ENCODE measurements around the gene ODC1.
"Not testable (repeated sequence)": the region's sequence is repeated elsewhere in the genome, so short reads cannot be mapped to it uniquely, and the experiment has no call there.

The ODC1 gene

GRCh38 chr2:10467401-10467800 is 19.3 kb upstream of the ODC1 start:
- Histone ChIP-seq H3K27ac (ENCODE audit: low read length) (no peak overlapping the region), H3K4me3 (ENCODE audit: low read length in 2 of 2) (no peak overlapping the region), H3K9ac (ENCODE audit: low read length in 2 of 2) (no peak overlapping the region), H3K9me3 (ENCODE audit: control insufficient read depth in 2 of 2, low read length in 2 of 2) (no peaks in the 10 kb centered on the region), H3K4me1 (ENCODE audit: control insufficient read depth, insufficient read depth, low read length) (no peaks in the 10 kb centered on the region), H3K36me3 (ENCODE audit: control insufficient read depth in 2 of 2, insufficient read depth in 2 of 2, low read length in 2 of 2) (no peaks in the 10 kb centered on the region), H3K27me3 (ENCODE audit: control insufficient read depth in 1 of 2, insufficient read depth in 2 of 2, low read length in 2 of 2) (no peaks in the 10 kb centered on the region)

DNA sequence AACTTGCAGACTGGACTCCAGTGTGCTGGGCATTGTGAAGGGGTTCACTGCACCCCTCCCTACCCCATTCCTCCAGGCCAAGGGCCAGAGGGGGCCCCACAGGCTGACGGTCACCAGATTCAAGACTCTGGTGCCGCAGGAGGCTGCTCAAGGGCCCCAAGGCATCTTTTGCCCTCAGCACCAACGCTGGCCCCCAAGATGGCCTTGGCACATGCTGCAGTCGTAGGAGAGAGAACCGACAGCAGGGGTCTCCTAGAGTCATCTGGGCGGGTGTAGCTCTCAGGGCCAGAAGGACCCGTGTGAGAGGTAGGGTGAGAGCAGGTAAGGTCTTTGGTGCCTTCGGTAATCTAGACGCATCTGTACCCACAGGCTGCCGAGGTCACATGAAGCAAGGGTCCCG is 18.7 kb upstream of the ODC1 start:
- Histone ChIP-seq H3K9me3 (ENCODE audit: control insufficient read depth in 2 of 2, low read length in 2 of 2) (no peaks in the 10 kb centered on the region), H3K27ac (ENCODE audit: low read length) (no peak overlapping the region), H3K4me1 (ENCODE audit: control insufficient read depth, insufficient read depth, low read length) (no peaks in the 10 kb centered on the region), H3K9ac (ENCODE audit: low read length in 2 of 2) (no peak overlapping the region), H3K36me3 (ENCODE audit: control insufficient read depth in 2 of 2, insufficient read depth in 2 of 2, low read length in 2 of 2) (no peaks in the 10 kb centered on the region), H3K4me3 (ENCODE audit: low read length in 2 of 2) (no peak overlapping the region), H3K27me3 (ENCODE audit: control insufficient read depth in 1 of 2, insufficient read depth in 2 of 2, low read length in 2 of 2) (no peaks in the 10 kb centered on the region)

GRCh38 chr2:10465910-10466309 is 17.8 kb upstream of the ODC1 start:
- H3K36me3 ChIP-seq (ENCODE audit: control insufficient read depth in 2 of 2, insufficient read depth in 2 of 2, low read length in 2 of 2), result no peaks in the 10 kb centered on the region
- no peak overlapping the region for H3K27ac ChIP-seq (ENCODE audit: low read length)
- H3K9me3 ChIP-seq (ENCODE audit: control insufficient read depth in 2 of 2, low read length in 2 of 2), result no peaks in the 10 kb centered on the region

DNA sequence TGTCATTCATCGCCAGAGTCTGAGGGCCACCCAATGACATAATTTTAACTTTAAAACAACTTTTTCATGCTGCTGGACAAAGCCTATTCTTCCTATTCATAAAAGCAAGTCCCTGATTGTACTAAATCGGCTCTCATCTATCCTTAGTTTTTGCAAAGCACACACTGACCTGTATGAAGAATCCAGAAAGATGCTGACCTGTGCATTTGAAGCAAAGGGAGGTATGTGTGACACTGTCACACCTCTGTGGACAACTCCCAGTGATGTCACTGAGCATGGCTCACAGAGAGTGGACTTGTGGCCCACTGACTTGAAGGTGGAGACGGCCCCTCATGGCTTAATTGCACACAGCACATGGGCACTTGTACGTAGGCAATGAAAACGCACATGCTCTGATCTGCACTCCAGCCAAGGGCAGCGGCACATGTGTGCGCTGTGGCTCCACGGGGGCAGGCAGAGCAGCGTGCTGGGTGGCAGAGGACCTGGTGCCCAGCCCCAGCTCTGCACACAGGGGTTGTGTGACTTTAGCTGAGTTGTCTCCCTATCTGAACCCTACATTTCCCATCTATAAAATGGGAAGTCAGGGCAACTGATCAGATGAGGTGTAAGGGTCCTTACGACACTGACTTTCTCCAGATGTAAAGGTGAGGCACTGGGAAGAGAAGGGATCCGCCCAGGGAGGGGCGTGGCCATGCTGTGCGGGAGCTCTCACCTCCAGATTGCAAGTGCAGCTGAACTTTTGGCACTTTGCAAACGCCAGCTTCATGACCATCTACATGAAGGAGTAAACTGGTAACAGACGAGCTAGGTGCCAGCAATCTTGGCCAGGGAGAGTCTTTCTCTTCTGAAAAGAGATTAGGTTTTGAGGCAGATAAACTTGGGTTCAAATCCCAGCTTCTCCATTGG is 14.3 kb upstream of the ODC1 start:
- no peaks in the 10 kb centered on the region for H3K36me3 ChIP-seq (ENCODE audit: control insufficient read depth in 2 of 2, insufficient read depth in 2 of 2, low read length in 2 of 2)
- no peak overlapping the region for H3K4me3 ChIP-seq (ENCODE audit: low read length in 2 of 2)
- H3K27me3 ChIP-seq (ENCODE audit: control insufficient read depth in 1 of 2, insufficient read depth in 2 of 2, low read length in 2 of 2), result no peaks in the 10 kb centered on the region
- no peaks in the 10 kb centered on the region for H3K4me1 ChIP-seq (ENCODE audit: control insufficient read depth, insufficient read depth, low read length)
- no peak overlapping the region for H3K27ac ChIP-seq (ENCODE audit: low read length)
- H3K9ac ChIP-seq (ENCODE audit: low read length in 2 of 2), result no peak overlapping the region
- no peaks in the 10 kb centered on the region for H3K9me3 ChIP-seq (ENCODE audit: control insufficient read depth in 2 of 2, low read length in 2 of 2)

More at GRCh38 chr2:10465910-10466309, 17.8 kb upstream of the ODC1 start:
- Histone ChIP-seq H3K9ac (ENCODE audit: low read length in 2 of 2) (no peak overlapping the region), H3K27me3 (ENCODE audit: control insufficient read depth in 1 of 2, insufficient read depth in 2 of 2, low read length in 2 of 2) (no peaks in the 10 kb centered on the region), H3K4me3 (ENCODE audit: low read length in 2 of 2) (no peak overlapping the region), H3K4me1 (ENCODE audit: control insufficient read depth, insufficient read depth, low read length) (no peaks in the 10 kb centered on the region)

- Histone ChIP-seq H3K9me3 (ENCODE audit: control insufficient read depth in 2 of 2, low read length in 2 of 2) (no peaks in the 10 kb centered on the region), H3K4me3 (ENCODE audit: low read length in 2 of 2) (no peak overlapping the region), H3K36me3 (ENCODE audit: control insufficient read depth in 2 of 2, insufficient read depth in 2 of 2, low read length in 2 of 2) (no peaks in the 10 kb centered on the region), H3K27ac (ENCODE audit: low read length) (no peak overlapping the region), H3K27me3 (ENCODE audit: control insufficient read depth in 1 of 2, insufficient read depth in 2 of 2, low read length in 2 of 2) (no peaks in the 10 kb centered on the region), H3K4me1 (ENCODE audit: control insufficient read depth, insufficient read depth, low read length) (peaks cover under 1% of the 10 kb centered on the region), H3K9ac (ENCODE audit: low read length in 2 of 2) (no peak overlapping the region)
These were observed 12.3 kb upstream of the ODC1 start for GRCh38 chr2:10460366-10460796.

DNA sequence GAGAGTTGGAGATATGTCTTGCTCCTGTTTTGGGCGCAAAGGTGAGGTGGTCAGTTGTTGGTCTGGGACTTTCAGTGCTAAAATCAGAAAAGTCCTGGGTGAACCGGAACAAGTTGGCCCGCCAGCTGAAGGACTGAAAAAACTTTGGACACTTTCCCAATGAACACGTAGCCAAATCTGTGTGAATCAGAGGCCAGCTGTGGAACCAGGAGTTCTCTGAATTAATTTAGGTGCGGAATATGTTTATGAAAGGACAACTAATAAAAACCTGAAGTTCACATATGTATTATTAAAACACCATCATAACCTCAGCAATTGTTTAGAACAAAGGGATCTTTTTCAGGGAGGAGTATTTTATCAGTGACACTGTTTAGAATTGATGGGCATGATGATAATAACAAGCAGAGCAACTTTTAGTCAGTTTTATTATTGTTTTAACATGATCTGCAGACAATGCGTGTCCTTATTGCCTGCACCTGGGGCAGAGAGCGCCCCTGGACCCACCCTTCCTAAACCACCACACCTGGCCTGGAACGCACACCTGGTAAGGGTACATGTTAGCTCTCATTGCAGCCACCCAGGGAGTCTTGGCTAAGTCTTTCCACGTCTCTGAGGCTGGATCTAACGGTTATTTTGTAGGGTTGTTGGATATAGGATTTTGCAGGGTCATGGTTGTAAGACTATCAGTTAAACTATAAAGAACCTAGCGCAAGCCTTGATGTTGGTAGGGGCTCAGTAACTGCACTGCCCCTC is 9.9 kb upstream of the ODC1 start:
- Histone ChIP-seq H3K4me3 (ENCODE audit: low read length in 2 of 2) (no peak overlapping the region), H3K27me3 (ENCODE audit: control insufficient read depth in 1 of 2, insufficient read depth in 2 of 2, low read length in 2 of 2) (no peaks in the 10 kb centered on the region), H3K4me1 (ENCODE audit: control insufficient read depth, insufficient read depth, low read length) (peaks cover 16% of the 10 kb centered on the region), H3K9me3 (ENCODE audit: control insufficient read depth in 2 of 2, low read length in 2 of 2) (no peaks in the 10 kb centered on the region), H3K27ac (ENCODE audit: low read length) (no peak overlapping the region), H3K9ac (ENCODE audit: low read length in 2 of 2) (no peak overlapping the region), H3K36me3 (ENCODE audit: control insufficient read depth in 2 of 2, insufficient read depth in 2 of 2, low read length in 2 of 2) (no peaks in the 10 kb centered on the region)

DNA sequence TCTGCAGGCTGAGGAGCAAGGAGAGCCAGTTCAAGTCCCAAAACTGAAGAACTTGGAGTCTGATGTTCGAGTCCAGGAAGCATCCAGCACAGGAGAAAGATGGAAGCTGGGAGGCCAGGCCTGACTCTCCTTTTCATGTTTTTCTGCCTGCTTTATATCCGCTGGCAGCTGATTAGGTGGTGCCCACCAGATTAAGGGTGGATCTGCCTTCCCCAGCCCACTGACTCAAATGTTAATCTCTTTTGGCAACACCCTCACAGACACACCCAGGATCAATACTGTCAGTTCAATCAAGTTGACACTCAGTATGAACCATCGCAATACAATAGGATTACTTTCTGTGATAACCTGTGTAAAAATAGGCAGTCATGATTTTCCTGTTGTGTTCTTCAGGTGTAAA is 9.1 kb upstream of the ODC1 start:
- not testable (repeated sequence) for H3K36me3 ChIP-seq (ENCODE audit: control insufficient read depth in 2 of 2, insufficient read depth in 2 of 2, low read length in 2 of 2); H3K27me3 ChIP-seq (ENCODE audit: control insufficient read depth in 1 of 2, insufficient read depth in 2 of 2, low read length in 2 of 2); H3K9me3 ChIP-seq (ENCODE audit: control insufficient read depth in 2 of 2, low read length in 2 of 2); H3K4me3 ChIP-seq (ENCODE audit: low read length in 2 of 2); H3K9ac ChIP-seq (ENCODE audit: low read length in 2 of 2); H3K27ac ChIP-seq (ENCODE audit: low read length)
- peaks cover 19% of the 10 kb centered on the region for H3K4me1 ChIP-seq (ENCODE audit: control insufficient read depth, insufficient read depth, low read length)

DNA sequence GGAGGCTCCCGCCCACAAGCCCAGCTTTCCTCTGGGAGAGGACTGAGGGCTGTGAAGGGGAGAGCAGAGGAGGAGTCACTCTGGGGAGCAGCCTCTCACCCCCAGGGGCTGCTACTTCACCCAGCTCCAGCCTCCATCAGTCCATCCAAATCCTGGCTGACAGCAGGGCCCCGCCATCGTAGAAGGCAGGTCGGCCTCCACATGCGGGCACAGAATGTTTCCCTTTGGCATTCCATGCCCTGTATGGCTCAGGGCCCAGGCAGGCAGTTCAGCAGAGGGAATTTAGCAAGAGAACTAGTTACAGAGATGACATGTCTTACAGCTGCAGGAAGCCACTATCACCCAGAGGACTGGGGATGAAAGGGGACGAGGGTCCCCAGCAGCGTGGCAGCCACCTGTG is 6.4 kb upstream of the ODC1 start:
- Histone ChIP-seq H3K27ac (ENCODE audit: low read length) (peak overlapping the region; percentile 62), H3K27me3 (ENCODE audit: control insufficient read depth in 1 of 2, insufficient read depth in 2 of 2, low read length in 2 of 2) (no peaks in the 10 kb centered on the region), H3K4me3 (ENCODE audit: low read length in 2 of 2) (peak overlapping the region in 1 of 2 donors; percentile 23), H3K4me1 (ENCODE audit: control insufficient read depth, insufficient read depth, low read length) (peaks cover 33% of the 10 kb centered on the region), H3K9ac (ENCODE audit: low read length in 2 of 2) (peak overlapping the region in 1 of 2 donors; percentile 30), H3K36me3 (ENCODE audit: control insufficient read depth in 2 of 2, insufficient read depth in 2 of 2, low read length in 2 of 2) (no peaks in the 10 kb centered on the region), H3K9me3 (ENCODE audit: control insufficient read depth in 2 of 2, low read length in 2 of 2) (no peaks in the 10 kb centered on the region)

GRCh38 chr2:10453905-10454298 is 5.8 kb upstream of the ODC1 start:
- H3K9ac ChIP-seq (ENCODE audit: low read length in 2 of 2), result no peak overlapping the region
- peak overlapping the region; percentile 62 for H3K27ac ChIP-seq (ENCODE audit: low read length)
- peaks cover 33% of the 10 kb centered on the region for H3K4me1 ChIP-seq (ENCODE audit: control insufficient read depth, insufficient read depth, low read length)

DNA sequence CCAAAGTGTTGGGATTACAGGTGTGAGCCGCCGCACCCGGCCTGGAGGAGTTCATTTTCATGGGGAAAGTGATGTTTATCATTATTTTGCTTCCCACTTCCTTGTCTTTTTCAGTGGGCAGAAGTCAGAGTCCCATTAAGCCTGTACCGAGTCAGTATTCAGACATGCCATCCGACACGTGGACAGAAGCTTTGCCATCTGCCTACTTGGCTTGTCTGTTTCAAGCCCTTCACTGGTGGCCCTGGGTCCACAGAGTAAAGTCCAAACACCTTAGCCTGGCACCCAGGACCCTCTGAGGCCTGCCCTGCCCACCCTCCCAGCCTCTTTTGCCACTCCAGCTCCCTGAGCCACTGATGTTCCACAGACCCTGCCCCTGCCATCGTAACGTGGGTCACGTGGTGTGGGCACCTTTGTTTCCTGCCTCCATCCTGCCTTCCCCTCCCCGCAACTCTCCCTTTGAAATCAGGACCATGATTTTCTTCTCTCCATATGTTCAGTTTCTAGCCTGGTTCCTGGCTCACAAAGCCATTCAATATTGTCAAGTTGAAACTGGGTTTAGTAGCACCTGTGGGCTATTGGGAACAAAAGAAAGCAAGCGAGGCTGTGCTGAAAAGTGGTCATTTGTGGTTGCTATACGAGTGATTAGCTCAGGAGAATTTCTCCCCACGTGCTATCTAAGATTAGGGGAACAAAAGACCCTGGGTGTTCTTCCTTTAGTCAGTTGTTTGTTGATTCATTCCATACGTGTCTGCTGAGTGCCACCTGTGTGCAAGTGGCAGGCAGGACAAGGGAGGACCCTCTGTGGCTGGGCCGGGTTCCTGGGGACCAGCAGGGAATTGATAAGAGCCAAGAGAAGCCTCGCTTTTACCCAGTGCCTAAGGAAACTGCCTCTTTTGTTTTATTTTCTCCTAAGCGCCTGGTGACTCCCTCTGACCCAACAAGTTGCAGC is 5.1 kb upstream of the ODC1 start:
- H3K36me3 ChIP-seq (ENCODE audit: control insufficient read depth in 2 of 2, insufficient read depth in 2 of 2, low read length in 2 of 2), result no peaks in the 10 kb centered on the region
- no peak overlapping the region for H3K9ac ChIP-seq (ENCODE audit: low read length in 2 of 2)
- no peaks in the 10 kb centered on the region for H3K27me3 ChIP-seq (ENCODE audit: control insufficient read depth in 1 of 2, insufficient read depth in 2 of 2, low read length in 2 of 2)
- H3K4me1 ChIP-seq (ENCODE audit: control insufficient read depth, insufficient read depth, low read length), result peaks cover 33% of the 10 kb centered on the region
- no peaks in the 10 kb centered on the region for H3K9me3 ChIP-seq (ENCODE audit: control insufficient read depth in 2 of 2, low read length in 2 of 2)
- peak overlapping the region; percentile 11 for H3K27ac ChIP-seq (ENCODE audit: low read length)
- no peak overlapping the region for H3K4me3 ChIP-seq (ENCODE audit: low read length in 2 of 2)

More at GRCh38 chr2:10453905-10454298, 5.8 kb upstream of the ODC1 start:
- Histone ChIP-seq H3K27me3 (ENCODE audit: control insufficient read depth in 1 of 2, insufficient read depth in 2 of 2, low read length in 2 of 2) (no peaks in the 10 kb centered on the region), H3K36me3 (ENCODE audit: control insufficient read depth in 2 of 2, insufficient read depth in 2 of 2, low read length in 2 of 2) (no peaks in the 10 kb centered on the region), H3K9me3 (ENCODE audit: control insufficient read depth in 2 of 2, low read length in 2 of 2) (no peaks in the 10 kb centered on the region), H3K4me3 (ENCODE audit: low read length in 2 of 2) (no peak overlapping the region)

Measured in stomach smooth muscle (tissue), 2 donors.